Tibial nerve (tissue), 4 donors: ENCODE results near the gene TNKS1BP1. TPM values are rescaled to one million over a fixed set of nuclear protein-coding genes. Genes with fewer than 3 reads are reported as not detected.

Source experiments
- DNase-seq, 2 donors: peaks; one replicate each; pipeline ENCODE4 v3.0.0-alpha.2; 2019; ENCODE audit warnings: low spot score in 2 of 2
- H3K27ac ChIP-seq, 4 donors: fragments of 200-600 bp; sonication (generic) in 3 of 4; one replicate each; pipeline ENCODE4 v1.5.1; 2017 to 2019; ENCODE audit warnings: mild to moderate bottlenecking in 1 of 4
- H3K27me3 ChIP-seq, 2 donors: fragments of 200-600 bp; sonication (generic) in 1 of 2; one replicate each; pipeline versions ENCODE4 v1.5.1 to v1.6.0; 2017 to 2019
- H3K36me3 ChIP-seq, 3 donors: fragments of 200-600 bp; sonication (generic); one replicate each; pipeline ENCODE4 v1.5.1; 2018 to 2019
- H3K4me1 ChIP-seq, 4 donors: fragments of 200-600 bp; sonication (generic) in 3 of 4; one replicate each; pipeline ENCODE4 v1.5.1; 2017 to 2019
- H3K4me3 ChIP-seq, 4 donors: fragments of 200-600 bp; sonication (generic) in 3 of 4; one replicate each; pipeline ENCODE4 v1.5.1; 2017 to 2019; ENCODE audit warnings: mild to moderate bottlenecking in 1 of 4, moderate library complexity in 1 of 4
- H3K9me3 ChIP-seq, 4 donors: fragments of 200-600 bp; sonication (generic) in 3 of 4; one replicate each; pipeline ENCODE4 v1.5.1; 2017 to 2019
- EP300 ChIP-seq, 2 donors: sonication (generic); formaldehyde crosslinking; IDR thresholded peaks; one replicate each; pipeline ENCODE4 v1.6.1; 2017; ENCODE audit warnings: antibody characterized with exemption in 2 of 2, mild to moderate bottlenecking in 1 of 2
- POLR2A ChIP-seq, 2 donors: fragments of 450-650 bp; IDR thresholded peaks; one replicate each; pipeline ENCODE4 v1.6.1; 2017; ENCODE audit warnings: antibody characterized with exemption in 2 of 2, mild to moderate bottlenecking in 2 of 2, moderate library complexity in 2 of 2
- WGBS, 2 donors: methylation state at CpG; one replicate each; pipeline ENCODE4 v1.1.5; 2018; 5-methylcytosine and 5-hydroxymethylcytosine counted together
- total RNA-seq, 4 donors: library from RNA; depleted of rRNA; stranded (reverse); fragments of >200 nt; gene quantifications; one replicate each; pipeline ENCODE4 v1.1.0, GENCODE V29; 2016
- TF ChIP-seq, protein P1 (sequence below), 5 experiments: fragments of 200-600 bp in 3 of 5; fragments of 450-650 bp in 2 of 5; sonication (generic) in 3 of 5; IDR thresholded peaks; one replicate each; pipeline ENCODE4 v1.5.1; 2016 to 2019; ENCODE audit warnings: antibody characterized with exemption in 5 of 5, mild to moderate bottlenecking in 3 of 5, moderate library complexity in 2 of 5

Gene TNKS1BP1
- total RNA-seq, 4 donors from 2014 or later = 147 to 238 (median 204) TPM

DNA sequence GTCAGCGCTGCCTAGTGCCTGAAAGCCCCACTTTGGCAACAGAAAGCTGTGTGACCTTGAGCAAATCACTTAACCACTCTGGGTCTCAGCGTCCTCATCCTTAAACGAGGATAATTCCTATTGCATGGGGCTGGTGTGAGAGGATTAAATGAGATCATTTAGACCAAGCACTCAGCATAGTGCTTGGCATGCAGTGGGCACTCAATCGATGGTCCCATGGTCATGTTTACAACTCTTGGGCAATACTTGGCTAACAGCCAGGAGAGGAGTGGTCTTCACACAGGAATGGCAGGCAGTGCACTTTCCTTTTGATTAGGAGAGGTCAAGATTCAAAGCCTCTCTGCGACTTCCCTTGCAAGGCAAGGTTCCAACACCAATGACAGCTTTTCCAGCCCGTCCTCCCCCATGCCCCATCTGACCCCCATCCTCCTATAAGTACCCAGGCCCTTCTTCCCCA, 14.1 kb downstream of the TNKS1BP1 start:
- DNase-seq = peak in 1 of 2 donors; percentile 80
- Histone ChIP-seq H3K27me3 (no peaks in the 10 kb centered on the region), H3K4me3 (peak overlapping the region; percentile 35 to 58 (median 51)), H3K9me3 (no peaks in the 10 kb centered on the region), H3K36me3 (peaks cover 0 to 64% (median 0%) of the 10 kb centered on the region in 3 donors), H3K27ac (peak overlapping the region; percentile 77 to 96 (median 86)), H3K4me1 (peaks cover 0 to 99% (median 64%) of the 10 kb centered on the region in 4 donors)
- 29 to 45% methylated on average over 6 of the region's 6 CpGs for WGBS, 2 donors
- no peak for TF ChIP-seq EP300 (IDR thresholded peaks at IDR 0.05)
- TF ChIP-seq POLR2A (IDR thresholded peaks at IDR 0.05) = no peak
- TF ChIP-seq, protein P1, sequence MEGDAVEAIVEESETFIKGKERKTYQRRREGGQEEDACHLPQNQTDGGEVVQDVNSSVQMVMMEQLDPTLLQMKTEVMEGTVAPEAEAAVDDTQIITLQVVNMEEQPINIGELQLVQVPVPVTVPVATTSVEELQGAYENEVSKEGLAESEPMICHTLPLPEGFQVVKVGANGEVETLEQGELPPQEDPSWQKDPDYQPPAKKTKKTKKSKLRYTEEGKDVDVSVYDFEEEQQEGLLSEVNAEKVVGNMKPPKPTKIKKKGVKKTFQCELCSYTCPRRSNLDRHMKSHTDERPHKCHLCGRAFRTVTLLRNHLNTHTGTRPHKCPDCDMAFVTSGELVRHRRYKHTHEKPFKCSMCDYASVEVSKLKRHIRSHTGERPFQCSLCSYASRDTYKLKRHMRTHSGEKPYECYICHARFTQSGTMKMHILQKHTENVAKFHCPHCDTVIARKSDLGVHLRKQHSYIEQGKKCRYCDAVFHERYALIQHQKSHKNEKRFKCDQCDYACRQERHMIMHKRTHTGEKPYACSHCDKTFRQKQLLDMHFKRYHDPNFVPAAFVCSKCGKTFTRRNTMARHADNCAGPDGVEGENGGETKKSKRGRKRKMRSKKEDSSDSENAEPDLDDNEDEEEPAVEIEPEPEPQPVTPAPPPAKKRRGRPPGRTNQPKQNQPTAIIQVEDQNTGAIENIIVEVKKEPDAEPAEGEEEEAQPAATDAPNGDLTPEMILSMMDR (IDR thresholded peaks at IDR 0.05) = no peak

DNA sequence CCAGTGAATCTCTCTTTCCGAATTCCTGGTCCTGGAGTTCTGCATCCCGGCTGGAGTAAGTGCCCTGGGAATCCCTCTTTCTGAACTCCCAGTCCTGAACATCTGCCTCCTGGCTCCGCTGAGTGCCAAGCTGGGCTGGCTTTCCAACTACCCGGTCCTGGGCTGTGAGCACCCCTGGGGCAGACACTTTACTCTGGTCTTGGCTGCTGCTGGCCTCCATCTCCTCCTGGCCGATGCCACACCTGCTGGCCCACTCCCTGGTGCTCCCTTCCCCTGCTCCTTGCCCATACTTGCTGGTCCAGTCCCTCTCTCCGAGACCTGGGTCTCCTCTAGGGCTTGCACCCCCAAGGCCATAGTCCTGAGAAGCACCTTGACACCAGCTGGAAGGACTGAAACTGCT, 14.7 kb downstream of the TNKS1BP1 start:
- TF ChIP-seq EP300 (IDR thresholded peaks at IDR 0.05) (no peak), POLR2A (IDR thresholded peaks at IDR 0.05) (no peak)
- TF ChIP-seq, protein P1 (IDR thresholded peaks at IDR 0.05) = no peak
- H3K27me3 ChIP-seq = no peaks in the 10 kb centered on the region
- no peaks in the 10 kb centered on the region for H3K9me3 ChIP-seq
- no peak overlapping the region for H3K4me3 ChIP-seq
- WGBS, 2 donors = 74 to 80% methylated on average over 6 of the region's 6 CpGs
- DNase-seq = no peak
- H3K27ac ChIP-seq = peak overlapping the region in 3 of 4 donors; percentile 79 to 96 (median 92)
- H3K4me1 ChIP-seq = peaks cover 0 to 99% (median 67%) of the 10 kb centered on the region in 4 donors
- H3K36me3 ChIP-seq = peaks cover 0 to 58% (median 0%) of the 10 kb centered on the region in 3 donors

DNA sequence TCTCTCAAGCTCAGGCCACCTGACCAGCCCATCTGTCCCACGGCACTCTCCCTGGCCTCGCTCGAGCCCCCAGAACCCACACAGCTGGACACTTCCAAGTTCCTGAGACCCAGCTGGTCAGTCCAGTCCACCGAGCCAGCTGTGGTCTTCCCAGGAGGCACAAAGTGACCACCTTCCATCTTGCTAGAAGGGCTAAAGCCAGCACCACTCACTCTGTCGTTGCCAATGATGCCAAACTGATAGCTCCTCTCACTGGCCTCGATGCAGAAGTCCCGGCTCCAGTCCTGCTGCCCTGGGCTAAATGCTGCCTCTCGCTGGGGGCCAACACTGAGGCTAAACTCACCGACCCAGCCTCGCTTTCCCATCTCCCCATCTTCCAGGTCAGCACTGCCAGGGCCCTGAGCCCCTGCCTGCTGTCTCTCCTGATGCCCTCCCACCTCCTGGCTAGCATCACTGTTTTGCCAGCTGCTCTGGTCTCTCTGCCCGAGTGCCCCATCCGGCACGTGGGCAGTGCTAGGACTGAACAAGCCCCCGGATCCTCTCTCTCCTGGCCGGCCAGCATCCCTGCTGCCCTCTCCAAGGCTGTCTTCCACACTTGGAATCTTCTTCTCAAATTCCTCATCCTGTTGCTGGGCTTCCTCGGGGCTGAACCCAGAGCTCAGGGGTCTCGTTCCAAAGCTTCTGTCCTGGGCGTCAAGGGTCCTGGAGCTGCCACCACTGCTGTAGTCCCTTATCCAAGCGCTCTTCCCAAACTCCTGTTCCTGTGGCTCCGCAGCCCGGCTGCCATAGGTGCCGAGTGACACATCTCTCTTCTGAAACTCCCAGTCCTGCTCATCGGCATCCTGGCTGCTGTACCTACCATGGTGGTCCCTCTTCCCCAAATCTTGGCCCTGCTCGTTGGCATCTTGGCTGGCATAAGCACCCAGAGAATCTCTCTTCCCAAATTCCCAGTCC, 15.4 kb downstream of the TNKS1BP1 start:
- Histone ChIP-seq H3K36me3 (peaks cover 0 to 51% (median 0%) of the 10 kb centered on the region in 3 donors), H3K9me3 (no peaks in the 10 kb centered on the region), H3K27me3 (no peaks in the 10 kb centered on the region), H3K27ac (peak overlapping the region in 3 of 4 donors; percentile 79 to 96 (median 92)), H3K4me1 (peaks cover 0 to 99% (median 69%) of the 10 kb centered on the region in 4 donors), H3K4me3 (no peak overlapping the region)
- TF ChIP-seq, protein P1 (IDR thresholded peaks at IDR 0.05) = no peak
- TF ChIP-seq EP300 (IDR thresholded peaks at IDR 0.05) (no peak), POLR2A (IDR thresholded peaks at IDR 0.05) (no peak)
- 82 to 92% methylated on average over 21 to 22 of the region's 24 CpGs for WGBS, 2 donors
- DNase-seq = no peak

DNA sequence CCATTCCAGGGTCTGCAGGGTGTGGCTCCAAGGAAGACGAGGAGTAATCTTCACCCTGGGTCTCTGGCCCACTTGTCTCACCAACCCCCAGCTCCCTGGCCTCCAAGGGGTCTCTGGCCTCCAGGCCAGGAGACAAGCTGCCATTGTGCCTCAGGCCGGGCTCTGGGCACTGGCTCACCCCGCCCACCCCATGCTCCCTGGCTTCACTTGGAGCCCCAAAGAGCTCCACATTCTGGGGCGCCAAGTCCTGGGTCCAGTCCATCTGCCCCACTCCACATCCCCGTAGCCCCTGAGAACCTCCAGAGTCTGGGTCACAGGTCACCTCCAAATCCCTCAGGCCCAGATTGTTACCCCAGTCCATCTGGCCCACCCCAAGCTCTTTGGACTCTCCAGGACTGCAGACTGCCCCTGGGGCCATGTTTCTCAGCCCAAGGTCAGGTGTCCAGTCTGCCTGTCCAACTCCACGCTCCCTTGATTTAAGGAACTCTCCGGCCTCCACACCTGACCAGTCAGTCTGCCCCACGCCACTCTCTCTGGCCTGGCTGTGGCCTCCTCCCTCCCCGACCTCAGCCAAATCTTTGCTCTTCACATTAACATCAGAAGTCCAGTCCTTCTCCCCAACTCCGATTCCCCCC, 16.2 kb downstream of the TNKS1BP1 start:
- Histone ChIP-seq H3K9me3 (no peaks in the 10 kb centered on the region), H3K27ac (peak overlapping the region in 2 of 4 donors; percentile 92 to 96), H3K36me3 (peaks cover 0 to 44% (median 0%) of the 10 kb centered on the region in 3 donors), H3K4me1 (peaks cover 0 to 99% (median 69%) of the 10 kb centered on the region in 4 donors), H3K4me3 (no peak overlapping the region), H3K27me3 (no peaks in the 10 kb centered on the region)
- DNase-seq = no peak
- TF ChIP-seq, protein P1 (IDR thresholded peaks at IDR 0.05) = no peak
- TF ChIP-seq POLR2A (IDR thresholded peaks at IDR 0.05) (no peak), EP300 (IDR thresholded peaks at IDR 0.05) (no peak)
- 75 to 81% methylated on average over 10 of the region's 10 CpGs for WGBS, 2 donors
